HG02981 (cell line): ENCODE results near the gene SLC22A23.

ENCODE experiments used
- ATAC-seq: cut with Tn5 transposase; IDR thresholded peaks from one replicate; pipeline ENCODE4 v1.9.1; 2021; ENCODE audit warnings: mild to moderate bottlenecking, moderate library complexity; ENCODE audit not compliant: unreplicated experiment

Gene SLC22A23

GRCh38 chr6:3306848-3307247 lies 150.0 kb downstream of the SLC22A23 start:
- no peak for ATAC-seq

- no peak for ATAC-seq
Measured at GRCh38 chr6:3305831-3306230, 151.0 kb downstream of the SLC22A23 start.

DNA sequence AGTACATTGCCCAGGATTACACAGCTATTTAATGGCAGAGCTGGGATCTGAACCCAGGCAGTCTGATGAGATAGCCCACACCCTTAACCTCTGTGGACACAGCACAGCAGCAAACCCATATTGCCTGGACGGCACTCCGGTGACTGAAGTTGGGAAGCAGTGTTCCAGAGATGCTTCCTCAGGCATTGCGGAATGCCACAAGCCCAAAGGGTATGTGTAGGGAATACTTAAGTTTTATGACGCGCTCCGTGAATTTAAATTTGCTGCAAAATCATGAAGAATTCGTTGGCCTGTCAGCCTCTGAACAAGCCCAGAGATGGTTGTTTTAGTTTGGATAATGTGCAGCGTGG lies 151.7 kb downstream of the SLC22A23 start:
- ATAC-seq, result no peak

DNA sequence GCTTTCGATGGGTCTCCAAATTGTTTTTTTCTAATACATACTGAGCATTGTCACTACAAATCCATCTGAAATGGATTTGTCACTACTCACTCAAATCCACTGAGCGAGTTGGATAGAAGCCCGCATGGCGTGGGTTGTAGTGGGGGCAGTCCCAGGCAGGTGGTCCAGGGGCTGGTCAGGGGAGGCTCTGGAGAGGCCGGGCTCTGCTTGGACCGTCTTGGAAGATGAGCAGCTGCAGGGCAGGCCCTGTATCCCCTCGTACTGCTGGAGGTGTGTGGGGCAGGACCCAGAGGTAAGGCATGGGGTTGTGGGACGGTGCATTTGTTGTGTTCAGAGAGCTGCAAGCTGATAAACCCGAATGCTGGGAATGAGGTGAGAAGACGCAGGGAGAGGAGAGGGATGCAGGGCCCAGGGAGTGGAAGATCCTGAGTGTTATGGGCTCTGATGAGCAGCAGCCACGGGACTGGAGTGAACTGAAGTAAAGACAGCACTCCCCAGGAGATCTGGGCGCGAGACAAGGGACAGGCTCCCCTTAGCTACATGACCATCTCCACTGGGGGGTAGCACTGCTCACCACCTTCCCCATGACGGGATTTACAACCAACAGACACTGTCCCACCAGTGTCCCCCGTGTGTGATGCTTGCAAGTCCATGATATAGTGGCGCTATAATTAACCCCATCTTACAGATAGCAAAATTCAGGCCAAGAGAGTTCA lies 152.2 kb downstream of the SLC22A23 start:
- ATAC-seq, result no peak

DNA sequence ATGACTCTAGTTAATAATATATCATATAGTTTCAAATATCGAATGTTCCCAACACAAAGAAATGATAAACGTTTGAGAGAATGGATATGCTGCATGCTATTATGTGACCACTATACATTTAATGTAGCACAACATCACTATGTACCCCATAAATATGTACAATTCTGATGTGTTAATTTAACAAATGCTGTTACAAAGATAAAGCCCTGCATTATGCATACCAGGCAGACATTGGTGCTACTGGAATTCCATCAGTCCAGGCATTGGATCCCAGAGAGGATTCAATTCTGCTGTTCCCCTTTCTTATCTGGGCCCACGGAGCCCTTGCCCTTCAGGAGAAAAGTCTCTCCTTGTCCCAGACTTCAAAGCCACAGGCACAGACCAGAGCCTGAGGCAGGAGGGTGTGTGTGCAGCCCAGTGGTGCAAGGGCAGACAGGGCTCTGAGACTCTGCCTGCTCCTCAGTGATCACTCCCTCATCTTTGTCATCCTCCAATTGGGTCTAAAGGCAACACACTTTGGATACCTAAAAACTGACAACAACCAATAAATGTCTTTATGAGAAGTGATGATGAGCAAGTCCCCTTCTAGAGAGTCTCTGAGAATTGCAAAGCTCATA lies 152.9 kb downstream of the SLC22A23 start:
- no peak for ATAC-seq

GRCh38 chr6:3301506-3301905 lies 155.3 kb downstream of the SLC22A23 start:
- no peak for ATAC-seq

DNA sequence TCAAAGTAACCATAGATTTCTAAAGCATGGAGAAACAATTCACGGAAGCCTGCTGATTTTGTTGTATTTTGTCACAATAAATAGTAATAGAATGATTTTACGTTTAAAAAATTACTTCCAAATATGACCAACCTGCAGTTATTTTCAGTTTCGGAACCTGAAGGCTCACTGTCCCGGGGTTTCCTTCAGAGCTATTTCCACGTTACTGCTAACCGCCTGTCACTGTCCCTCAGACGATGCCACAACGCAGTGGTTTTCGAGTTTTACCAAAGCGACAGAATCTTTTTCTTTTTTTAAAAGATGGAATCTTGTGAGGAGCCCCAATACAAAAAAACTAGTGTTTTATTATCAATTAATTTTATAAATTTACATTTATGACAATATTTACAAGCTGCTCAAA lies 157.6 kb downstream of the SLC22A23 start:
- ATAC-seq, result no peak

DNA sequence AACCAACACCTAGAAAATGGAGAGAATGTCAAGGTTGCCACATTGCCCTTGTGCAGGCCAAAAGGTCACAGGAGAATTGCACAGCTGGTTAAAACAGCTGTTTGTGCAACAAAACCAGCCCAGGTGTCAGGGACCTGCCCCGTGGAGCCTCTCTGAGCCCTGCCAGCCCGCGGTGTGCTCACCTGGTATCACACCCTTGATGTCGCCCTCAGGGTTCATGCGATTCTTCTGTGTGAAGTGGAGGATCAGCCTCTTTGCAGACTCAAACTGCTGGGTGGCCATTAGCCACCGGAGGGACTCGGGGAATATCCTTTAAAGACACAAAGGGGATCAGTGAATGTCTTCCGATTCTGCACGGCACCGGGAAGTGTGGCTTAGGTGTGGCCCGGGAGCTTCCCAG lies 158.9 kb downstream of the SLC22A23 start:
- ATAC-seq, result no peak

DNA sequence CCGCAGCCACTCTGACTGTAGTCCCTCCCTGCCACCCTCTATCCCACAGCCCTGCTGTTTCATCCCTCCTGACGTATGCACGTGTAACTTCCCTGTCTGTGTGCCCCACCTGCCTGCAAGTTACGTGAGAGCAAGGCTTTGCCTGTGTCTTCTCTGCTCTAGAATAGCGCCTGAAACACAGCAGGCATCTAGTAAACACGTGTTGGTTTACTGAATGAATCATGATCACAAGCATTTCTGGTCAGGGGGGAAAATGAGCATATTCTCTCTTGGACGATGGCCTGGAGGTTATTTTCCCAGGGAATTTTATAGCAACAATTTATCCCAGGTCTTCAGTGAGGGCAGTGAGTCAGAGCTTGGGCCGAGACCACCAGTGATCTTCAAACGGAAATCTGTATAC lies 159.8 kb downstream of the SLC22A23 start:
- no peak for ATAC-seq

DNA sequence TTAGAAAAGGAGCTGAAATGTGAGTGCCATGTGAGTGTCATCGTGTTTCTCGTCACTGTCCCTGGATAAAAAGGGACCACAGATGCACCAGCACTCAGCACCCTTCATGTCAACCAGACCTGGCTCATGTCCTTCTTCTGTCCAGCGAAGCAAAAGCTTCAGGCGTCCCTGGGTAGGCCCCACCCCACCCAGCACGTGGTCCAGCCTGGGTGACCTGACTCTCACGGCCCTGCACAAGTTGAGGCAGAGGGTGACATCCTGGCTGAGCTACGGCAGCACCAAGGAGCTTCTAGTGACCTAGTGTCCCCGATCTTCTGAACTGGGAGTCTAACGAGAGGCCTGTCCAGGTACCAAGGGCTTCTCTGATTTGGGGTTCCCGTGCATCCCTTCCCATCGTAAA lies 160.3 kb downstream of the SLC22A23 start:
- ATAC-seq, result no peak

GRCh38 chr6:3296078-3296477 lies 160.8 kb downstream of the SLC22A23 start:
- no peak for ATAC-seq

- ATAC-seq, result no peak
Measured at GRCh38 chr6:3294921-3295871, 161.7 kb downstream of the SLC22A23 start.

DNA sequence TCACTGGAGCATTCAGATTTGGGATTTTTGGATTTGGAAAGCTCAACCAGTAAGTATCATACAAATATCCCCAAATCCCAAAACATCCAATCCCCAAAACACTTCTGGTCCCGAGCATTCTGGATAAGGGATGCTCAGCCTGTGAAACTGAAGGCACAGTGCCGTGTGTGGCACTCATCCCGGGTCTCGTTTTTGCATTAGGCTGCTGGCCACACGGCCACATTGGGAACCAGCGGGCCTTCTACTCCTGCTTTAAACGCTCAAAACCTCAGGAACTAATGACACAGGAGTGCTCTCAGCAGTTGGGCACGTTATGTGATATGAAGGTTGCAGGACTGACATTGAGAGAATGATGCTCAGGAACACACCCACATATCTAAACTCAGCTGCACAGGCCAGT lies 162.5 kb downstream of the SLC22A23 start:
- no peak for ATAC-seq

DNA sequence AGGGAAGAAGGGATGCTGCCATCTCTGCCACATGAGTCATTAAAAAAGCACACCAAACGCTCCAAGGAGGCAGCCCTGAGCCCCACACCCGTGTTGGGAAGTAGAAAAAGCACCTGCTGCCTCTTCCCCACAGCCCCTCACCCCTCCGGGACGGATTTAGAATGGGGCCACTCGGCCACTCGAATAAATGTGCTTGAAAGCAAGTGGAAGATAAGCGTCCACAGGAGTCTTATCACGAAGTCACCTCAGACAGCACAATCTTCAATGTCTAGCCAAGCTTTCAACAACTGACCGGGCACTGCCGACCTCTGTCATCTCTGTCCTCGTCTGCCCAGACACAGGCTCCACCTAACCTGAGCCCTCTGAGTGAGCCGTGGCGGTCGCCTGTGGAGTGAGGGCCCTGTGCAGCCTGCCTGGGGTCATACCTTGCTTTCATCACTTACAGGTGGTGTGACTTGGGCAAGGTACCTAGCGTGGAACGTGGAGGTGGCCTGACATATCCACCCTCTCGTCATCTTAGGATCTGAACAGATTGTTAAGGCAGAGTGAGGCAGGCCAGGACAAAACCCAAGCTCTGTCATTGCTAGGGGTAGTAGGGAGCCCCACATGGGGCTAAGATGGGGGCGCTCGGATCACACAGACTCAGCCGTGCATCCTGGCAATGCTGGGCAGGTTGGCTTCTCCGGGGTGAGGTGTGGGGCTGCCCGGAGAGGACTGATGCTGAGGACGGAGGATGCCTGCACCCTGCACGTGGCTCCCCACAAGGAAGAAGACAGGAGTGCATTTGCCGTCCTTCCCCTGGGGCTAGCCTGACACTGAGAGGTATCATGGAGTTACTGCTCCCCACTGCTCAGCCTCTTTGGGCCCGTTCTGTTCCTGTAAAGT lies 163.3 kb downstream of the SLC22A23 start:
- ATAC-seq, result no peak

- no peak for ATAC-seq
Measured at GRCh38 chr6:3292431-3293197, 164.2 kb downstream of the SLC22A23 start.

DNA sequence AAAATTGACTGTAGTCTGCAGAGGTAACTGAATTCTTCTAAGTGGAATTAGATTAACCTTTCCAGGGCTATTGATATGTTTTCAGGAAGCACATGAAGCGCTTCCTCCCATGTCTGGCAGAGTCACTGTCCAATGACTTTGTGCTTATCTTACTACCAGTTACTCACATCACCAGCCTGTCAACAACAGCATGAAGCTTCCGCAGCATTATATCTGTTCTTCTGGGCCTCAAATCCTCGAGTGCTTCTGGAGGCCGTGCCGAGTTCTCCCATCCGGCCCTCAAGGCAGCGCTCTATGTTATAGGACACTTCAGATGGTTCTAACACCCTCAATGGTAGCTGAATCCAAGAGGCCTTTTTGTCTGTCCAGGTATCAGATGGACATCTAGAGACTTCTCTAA lies 164.9 kb downstream of the SLC22A23 start:
- ATAC-seq, result no peak

- ATAC-seq, result no peak
Measured at GRCh38 chr6:3291346-3291745, 165.5 kb downstream of the SLC22A23 start.

GRCh38 chr6:3290931-3291211 lies 166.0 kb downstream of the SLC22A23 start:
- ATAC-seq, result no peak

DNA sequence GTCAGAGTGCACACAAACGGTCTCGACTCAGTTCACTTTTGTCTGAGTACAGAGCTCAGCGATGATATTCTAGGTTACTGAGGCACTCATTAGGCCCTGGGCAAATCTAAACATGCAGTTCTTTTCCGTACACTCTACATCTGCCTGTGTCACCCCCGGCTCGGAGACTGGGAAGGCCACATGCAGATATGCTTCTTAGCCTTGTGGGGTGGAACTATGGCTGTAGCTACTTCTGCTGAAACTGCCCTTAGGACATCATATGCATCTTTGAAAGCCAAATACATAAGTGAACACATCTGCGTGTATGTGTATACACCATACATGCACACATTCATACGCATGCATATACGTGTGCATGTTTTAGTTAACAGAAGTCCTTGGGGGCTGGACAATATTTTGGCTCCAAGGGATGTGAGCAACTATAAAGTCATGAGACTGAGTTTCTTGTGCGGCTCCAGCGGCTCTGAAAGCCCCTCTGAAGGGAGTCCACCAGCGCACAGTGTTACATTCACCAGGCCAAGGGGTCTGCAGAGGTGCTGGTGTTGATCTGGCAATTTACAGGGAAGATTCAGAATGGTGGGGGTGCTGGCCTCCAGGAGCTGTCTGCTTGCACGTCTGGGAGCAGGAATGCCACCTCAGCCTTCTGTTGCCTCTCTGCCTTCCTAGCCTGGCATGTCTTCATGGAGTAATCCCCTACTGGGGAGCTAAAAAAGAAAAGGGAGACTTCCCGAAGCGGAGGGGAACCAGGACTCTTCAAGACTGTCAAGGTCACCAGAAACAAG lies 166.5 kb downstream of the SLC22A23 start:
- no peak for ATAC-seq

- no peak for ATAC-seq
Measured at GRCh38 chr6:3289664-3290055, 167.2 kb downstream of the SLC22A23 start.
